ENCODE data around the gene RNF31.

DNA sequence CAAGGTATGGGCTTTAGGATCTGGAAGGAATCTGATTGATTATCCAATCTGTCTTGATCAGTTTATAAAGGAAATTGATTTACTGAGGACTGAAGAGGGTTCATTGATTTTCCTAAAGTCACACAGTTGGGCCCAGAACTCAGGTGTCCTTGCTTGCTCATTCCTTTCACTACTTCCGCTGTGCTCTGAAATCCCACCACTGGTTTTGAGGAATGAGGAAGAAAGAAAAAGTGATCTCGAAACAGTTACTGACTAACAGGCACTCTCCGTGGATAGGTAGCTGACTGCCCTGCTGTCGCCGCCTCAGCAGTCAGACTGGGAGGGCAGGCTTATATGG lies 16.9 kb upstream of the RNF31 start, which contains the start of gene FITM1:
- TF ChIP-seq, protein P1, sequence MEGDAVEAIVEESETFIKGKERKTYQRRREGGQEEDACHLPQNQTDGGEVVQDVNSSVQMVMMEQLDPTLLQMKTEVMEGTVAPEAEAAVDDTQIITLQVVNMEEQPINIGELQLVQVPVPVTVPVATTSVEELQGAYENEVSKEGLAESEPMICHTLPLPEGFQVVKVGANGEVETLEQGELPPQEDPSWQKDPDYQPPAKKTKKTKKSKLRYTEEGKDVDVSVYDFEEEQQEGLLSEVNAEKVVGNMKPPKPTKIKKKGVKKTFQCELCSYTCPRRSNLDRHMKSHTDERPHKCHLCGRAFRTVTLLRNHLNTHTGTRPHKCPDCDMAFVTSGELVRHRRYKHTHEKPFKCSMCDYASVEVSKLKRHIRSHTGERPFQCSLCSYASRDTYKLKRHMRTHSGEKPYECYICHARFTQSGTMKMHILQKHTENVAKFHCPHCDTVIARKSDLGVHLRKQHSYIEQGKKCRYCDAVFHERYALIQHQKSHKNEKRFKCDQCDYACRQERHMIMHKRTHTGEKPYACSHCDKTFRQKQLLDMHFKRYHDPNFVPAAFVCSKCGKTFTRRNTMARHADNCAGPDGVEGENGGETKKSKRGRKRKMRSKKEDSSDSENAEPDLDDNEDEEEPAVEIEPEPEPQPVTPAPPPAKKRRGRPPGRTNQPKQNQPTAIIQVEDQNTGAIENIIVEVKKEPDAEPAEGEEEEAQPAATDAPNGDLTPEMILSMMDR (conservative IDR thresholded peaks at IDR 0.05; ENCODE audit: low read depth, low read length), result no peak
- TF ChIP-seq EZH2 (IDR thresholded peaks at IDR 0.05; ENCODE audit: low read length, unreplicated experiment), result no peak
